A549 treated with AZD2906 at 1 μM for 4 hours (cell line): ENCODE data around the gene FAM209B. TPM values are rescaled to one million over a fixed set of nuclear protein-coding genes. Genes with fewer than 3 reads are reported as not detected.

Experiments
- total RNA-seq: library from RNA; stranded (reverse); fragments of 200-300 nt; extraction: Qiagen RNA extraction; gene quantifications from 5 replicates; pipeline ENCODE4 v1.2.3, GENCODE V29; 2022

FAM209B gene
- total RNA-seq: 0.20 to 0.40 TPM (median 0.33 TPM) in 5 replicates

GRCh38 chr20:56532946-56533345, at the start of gene FAM209B:
FAM209B (plus strand) TSS chr20:56533246; CDS start chr20:56533342, 96 bp downstream.

GRCh38 chr20:56524444-56524843, 8.6 kb upstream of the FAM209B start, which contains the start of gene FAM209A:
FAM209A (plus strand) TSS chr20:56524744; CDS start chr20:56524809, 65 bp downstream.

Other genes starting within 250 kb of the FAM209B start
- 10.3 to 11.6 TPM (median 11.1 TPM) in 5 replicates for gene FAM210B, start 174.3 kb upstream of the FAM209B start, total RNA-seq
- 88.3 to 94.7 TPM (median 93.4 TPM) in 5 replicates for gene AURKA, start 141.0 kb upstream of the FAM209B start, total RNA-seq
- gene CSTF1, start 140.6 kb upstream of the FAM209B start, total RNA-seq: 33.9 to 39.5 TPM (median 36.6 TPM) in 5 replicates
- gene CASS4, start 121.0 kb upstream of the FAM209B start, total RNA-seq: 0.03 to 0.09 TPM (median 0.03 TPM) in 3 of 5 replicates, not detected in the others
- 76.8 to 93.8 TPM (median 89.5 TPM) in 5 replicates for gene RTF2, start 64.6 kb upstream of the FAM209B start, total RNA-seq
- 0.17 to 0.39 TPM (median 0.25 TPM) in 5 replicates for gene FAM209A, start 8.5 kb upstream of the FAM209B start, total RNA-seq
- gene TFAP2C, start 96.1 kb downstream of the FAM209B start, total RNA-seq: 10.9 to 12.8 TPM (median 11.7 TPM) in 5 replicates